Peyer's patch (tissue), 4 donors: ENCODE results near the gene R3HDM2.

ENCODE experiments used
- CTCF ChIP-seq, 6 experiments: fragments of 450-650 bp in 4 of 6; fragments of 200-600 bp in 2 of 6; sonication (generic) in 1 of 6; IDR thresholded peaks; one replicate each; pipeline ENCODE4 v1.5.1; 2017 to 2019; ENCODE audit warnings: antibody characterized with exemption in 6 of 6, mild to moderate bottlenecking in 3 of 6, moderate library complexity in 1 of 6
- POLR2A ChIP-seq, 2 donors: fragments of 450-650 bp; IDR thresholded peaks; one replicate each; pipeline ENCODE4 v1.5.1; 2017; ENCODE audit warnings: antibody characterized with exemption in 2 of 2, mild to moderate bottlenecking in 2 of 2, moderate library complexity in 2 of 2

DNA sequence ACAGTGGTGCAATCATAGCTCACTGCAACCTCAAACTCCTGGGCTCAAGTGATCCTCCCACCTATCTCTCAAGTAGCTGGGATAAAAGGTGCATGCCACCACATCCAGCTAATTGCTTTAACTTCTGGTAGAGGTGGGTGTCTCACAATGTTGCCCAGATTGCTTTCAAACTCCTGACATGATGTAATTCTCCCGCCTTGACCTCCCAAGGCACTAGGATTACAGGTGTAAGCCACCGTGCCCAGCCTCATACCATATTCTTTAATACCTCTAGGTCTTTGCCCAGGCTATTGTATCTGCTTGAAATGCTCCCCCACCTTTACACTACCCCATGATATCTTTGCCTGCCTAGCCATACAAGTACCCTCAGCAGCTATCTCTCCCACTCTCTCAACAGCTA is 11.3 kb downstream of the R3HDM2 start:
- TF ChIP-seq CTCF (IDR thresholded peaks at IDR 0.05) (no peak), POLR2A (IDR thresholded peaks at IDR 0.05) (no peak)
